Measurements from ENCODE around the gene SLC23A2.

DNA sequence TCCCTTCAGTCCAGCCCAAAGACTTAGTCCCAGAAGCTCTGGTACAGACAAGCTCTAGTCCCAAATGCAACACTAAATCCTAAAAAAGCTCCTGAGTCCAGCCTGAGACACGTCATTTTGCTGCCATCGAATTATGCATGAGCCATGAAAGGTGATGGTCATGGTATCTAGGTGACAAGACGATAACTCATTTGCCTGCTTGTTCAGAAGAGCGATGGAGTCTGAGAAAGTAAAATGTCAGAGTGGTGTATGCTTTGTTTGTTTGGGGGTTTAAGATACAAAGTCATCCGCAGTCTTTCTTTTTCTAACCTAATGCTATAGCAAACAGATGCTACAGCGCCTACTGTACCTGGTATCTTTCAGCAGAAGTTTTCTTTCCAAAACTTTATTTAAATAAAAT, 54.7 kb downstream of the SLC23A2 start:
- TF ChIP-seq, protein P1, sequence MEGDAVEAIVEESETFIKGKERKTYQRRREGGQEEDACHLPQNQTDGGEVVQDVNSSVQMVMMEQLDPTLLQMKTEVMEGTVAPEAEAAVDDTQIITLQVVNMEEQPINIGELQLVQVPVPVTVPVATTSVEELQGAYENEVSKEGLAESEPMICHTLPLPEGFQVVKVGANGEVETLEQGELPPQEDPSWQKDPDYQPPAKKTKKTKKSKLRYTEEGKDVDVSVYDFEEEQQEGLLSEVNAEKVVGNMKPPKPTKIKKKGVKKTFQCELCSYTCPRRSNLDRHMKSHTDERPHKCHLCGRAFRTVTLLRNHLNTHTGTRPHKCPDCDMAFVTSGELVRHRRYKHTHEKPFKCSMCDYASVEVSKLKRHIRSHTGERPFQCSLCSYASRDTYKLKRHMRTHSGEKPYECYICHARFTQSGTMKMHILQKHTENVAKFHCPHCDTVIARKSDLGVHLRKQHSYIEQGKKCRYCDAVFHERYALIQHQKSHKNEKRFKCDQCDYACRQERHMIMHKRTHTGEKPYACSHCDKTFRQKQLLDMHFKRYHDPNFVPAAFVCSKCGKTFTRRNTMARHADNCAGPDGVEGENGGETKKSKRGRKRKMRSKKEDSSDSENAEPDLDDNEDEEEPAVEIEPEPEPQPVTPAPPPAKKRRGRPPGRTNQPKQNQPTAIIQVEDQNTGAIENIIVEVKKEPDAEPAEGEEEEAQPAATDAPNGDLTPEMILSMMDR (IDR thresholded peaks at IDR 0.05; ENCODE audit: insufficient read depth, low read depth, low read length) = no peak
- no peak for TF ChIP-seq EZH2 (IDR thresholded peaks at IDR 0.05; ENCODE audit: insufficient read depth, low read length)

Data from astrocyte (in vitro differentiated cells and primary cell).